K562 (cell line): Measurements from ENCODE around the gene MED29. TPM values are rescaled to one million over a fixed set of nuclear protein-coding genes. Genes with fewer than 3 reads are reported as not detected.

Source experiments
- CHAMP1 ChIP-seq: fragments of 450-650 bp; IDR thresholded peaks from 2 replicates; pipeline ENCODE4 v1.6.1; 2016; ENCODE audit warnings: mild to moderate bottlenecking
- EZH2 ChIP-seq: IDR thresholded peaks from 2 replicates; pipeline ENCODE4 v1.6.1; 2012; ENCODE audit warnings: low read depth, mild to moderate bottlenecking, inconsistent platforms, low read length, borderline replicate concordance
- GABPA ChIP-seq: fragments of 200-800 bp; sonication (Bioruptor generic); conservative IDR thresholded peaks from 2 replicates; pipeline ENCODE4 v1.6.1; 2016; ENCODE audit warnings: low read depth, missing genetic modification characterization, missing compliant biosample characterization
- HES1 ChIP-seq: fragments of 450-650 bp; IDR thresholded peaks from 2 replicates; pipeline ENCODE4 v1.6.1; 2016; ENCODE audit warnings: low read depth, mild to moderate bottlenecking, moderate library complexity
- MLLT1 ChIP-seq, 2 experiments: fragments of 450-650 bp; IDR thresholded peaks; 2 replicates each; pipeline ENCODE4 v1.6.1; 2016
- MLX ChIP-seq, 2 experiments: fragments of 450-650 bp in 1 of 2; sonication (generic) in 1 of 2; formaldehyde crosslinking; conservative IDR thresholded peaks; 2 replicates each; pipeline versions ENCODE4 v1.4.0 to v1.8.1; 2020 to 2022; ENCODE audit warnings: mild to moderate bottlenecking in 1 of 2, missing genetic modification reagents in 1 of 2
- PRDM10 ChIP-seq: fragments of 450-650 bp; IDR thresholded peaks from 2 replicates; pipeline ENCODE4 v1.6.1; 2018; ENCODE audit not compliant: partially characterized antibody
- PTBP1 ChIP-seq: fragments of 200-400 bp; formaldehyde crosslinking; IDR thresholded peaks from 2 replicates; pipeline ENCODE4 v1.6.1; 2017; ENCODE audit warnings: low read depth, low read length
- RCOR1 ChIP-seq, 2 experiments: IDR thresholded peaks; 2 replicates each; pipeline ENCODE4 v1.6.1; 2012; ENCODE audit warnings: low read depth in 2 of 2, low read length in 2 of 2, borderline replicate concordance in 1 of 2, improper control_type of control experiment in 1 of 2
- RNF2 ChIP-seq: sonication (generic); IDR thresholded peaks from 2 replicates; pipeline ENCODE4 v1.6.1; 2016
- SMARCC2 ChIP-seq: fragments of 450-650 bp; IDR thresholded peaks from 2 replicates; pipeline ENCODE4 v1.6.1; 2017; ENCODE audit warnings: antibody characterized with exemption, moderate library complexity, mild to moderate bottlenecking, low read depth
- TRIM28 ChIP-seq: fragments of 450-650 bp; IDR thresholded peaks from 2 replicates; pipeline ENCODE4 v1.6.1; 2017
- XRCC3 ChIP-seq: fragments of 450-650 bp; IDR thresholded peaks from 2 replicates; pipeline ENCODE4 v1.6.1; 2017; ENCODE audit warnings: mild to moderate bottlenecking, moderate library complexity
- ZNF224 ChIP-seq: sonication (generic); formaldehyde crosslinking; IDR thresholded peaks from 2 replicates; pipeline ENCODE4 v1.8.0; 2022; ENCODE audit warnings: mild to moderate bottlenecking, missing genetic modification reagents
- ZNF511 ChIP-seq: sonication (generic); formaldehyde crosslinking; IDR thresholded peaks from 2 replicates; pipeline ENCODE4 v1.8.0; 2022; ENCODE audit warnings: mild to moderate bottlenecking, missing genetic modification reagents
- ZNF57 ChIP-seq: fragments of 450-650 bp; formaldehyde crosslinking; IDR thresholded peaks from 2 replicates; pipeline ENCODE4 v1.4.0; 2020; ENCODE audit warnings: mild to moderate bottlenecking, moderate library complexity
- polyA plus RNA-seq, 8 experiments: library from polyadenylated mRNA; depleted of rRNA in 4 of 8; stranded (reverse) in 5 of 8; unstranded in 3 of 8; fragments of >200 nt; fragmentation: Nextera tagmentation in 2 of 8; fragmentation: Illumina TruSeq in 1 of 8; extraction: Ambion mirVana in 2 of 8; extraction: Trizol in 1 of 8; gene quantifications; 2 replicates each; pipeline versions ENCODE4 v1.2.1 to v1.2.3, GENCODE V29; 2011 to 2014; ENCODE audit warnings: inconsistent platforms in 1 of 8, missing spikeins in 1 of 8
- total RNA-seq, 7 experiments: library from RNA; depleted of rRNA in 6 of 7; stranded (reverse); fragments of >200 nt in 6 of 7; fragmentation: Illumina TruSeq in 2 of 7; extraction: Trizol in 2 of 7; gene quantifications; 2 replicates each; pipeline versions ENCODE4 v1.2.1 to v1.2.3, GENCODE V29; 2011 to 2021; ENCODE audit warnings: low replicate concordance in 1 of 7

MED29 gene
- total and polyA plus RNA-seq, 9 of the 15 experiments (the other 6 are each of a cell fraction or from before 2014, with no cell fraction given): 1.8 to 22.6 (median 12.4) TPM

GRCh38 chr19:39402346-39403300, 11.4 kb downstream of the MED29 start (continued):
- TF ChIP-seq ZNF511 (CRISPR knock-in tag) (peak; percentile 77; the same call in 1 of the 2 replicates), PTBP1 (no peak), TRIM28 (no peak), HES1 (peak; percentile 84), ZNF224 (CRISPR knock-in tag) (no peak), SMARCC2 (no peak), GABPA (tag) (peak; percentile 87), MLLT1 (IDR thresholded peaks at IDR 0.05) (peak in 1 of 2 experiments; percentile 77; a peak in 2 of 4 replicates), XRCC3 (no peak), RCOR1 (IDR thresholded peaks at IDR 0.05; ENCODE audit: borderline replicate concordance in 1 of 2, low read depth in 2 of 2, low read length in 2 of 2) (no peak), CHAMP1 (no peak), EZH2 (no peak), PRDM10 (peak; percentile 12), ZNF57 (0 out of 2 replicates have a peak, but pooled peaks have one; percentile 53), RNF2 (peak; percentile 91), MLX (CRISPR knock-in tag; conservative IDR thresholded peaks at IDR 0.05) (0 out of 4 replicates have a peak, but pooled peaks of 1 of the 2 experiments have one; percentile 51)
